IPS-18a (cell line): ENCODE data around the gene PRDM8.

ENCODE experiments used
- H3K27ac ChIP-seq: one replicate; pipeline ENCODE4 v1.5.1; 2013; ENCODE audit warnings: low read length
- H3K27me3 ChIP-seq: one replicate; pipeline ENCODE4 v1.6.1; 2013; ENCODE audit warnings: mild to moderate bottlenecking, low read length; ENCODE audit not compliant: control insufficient read depth, insufficient read depth
- H3K36me3 ChIP-seq: one replicate; pipeline ENCODE4 v1.6.1; 2013; ENCODE audit warnings: low read depth, low read length; ENCODE audit not compliant: control insufficient read depth
- H3K4me1 ChIP-seq: one replicate; pipeline ENCODE4 v1.6.1; 2013; ENCODE audit warnings: low read depth, low read length; ENCODE audit not compliant: control insufficient read depth
- H3K4me3 ChIP-seq: one replicate; pipeline ENCODE4 v1.5.1; 2013; ENCODE audit warnings: low read length
- H3K9ac ChIP-seq: one replicate; pipeline ENCODE4 v1.6.1; 2013; ENCODE audit warnings: mild to moderate bottlenecking, low read length, moderate library complexity
- H3K9me3 ChIP-seq: one replicate; pipeline ENCODE4 v1.6.1; 2013; ENCODE audit warnings: low read depth, low read length; ENCODE audit not compliant: control insufficient read depth

PRDM8 gene

GRCh38 chr4:80195441-80196140 is 1.7 kb upstream of the PRDM8 start:
- peaks cover 13% of the 10 kb centered on the region for H3K4me1 ChIP-seq
- no peak overlapping the region for H3K27ac ChIP-seq
- H3K4me3 ChIP-seq, result no peak overlapping the region
- H3K9ac ChIP-seq, result no peak overlapping the region
- peaks cover 100% of the 10 kb centered on the region for H3K27me3 ChIP-seq
- H3K9me3 ChIP-seq, result no peaks in the 10 kb centered on the region
- H3K36me3 ChIP-seq, result no peaks in the 10 kb centered on the region

DNA sequence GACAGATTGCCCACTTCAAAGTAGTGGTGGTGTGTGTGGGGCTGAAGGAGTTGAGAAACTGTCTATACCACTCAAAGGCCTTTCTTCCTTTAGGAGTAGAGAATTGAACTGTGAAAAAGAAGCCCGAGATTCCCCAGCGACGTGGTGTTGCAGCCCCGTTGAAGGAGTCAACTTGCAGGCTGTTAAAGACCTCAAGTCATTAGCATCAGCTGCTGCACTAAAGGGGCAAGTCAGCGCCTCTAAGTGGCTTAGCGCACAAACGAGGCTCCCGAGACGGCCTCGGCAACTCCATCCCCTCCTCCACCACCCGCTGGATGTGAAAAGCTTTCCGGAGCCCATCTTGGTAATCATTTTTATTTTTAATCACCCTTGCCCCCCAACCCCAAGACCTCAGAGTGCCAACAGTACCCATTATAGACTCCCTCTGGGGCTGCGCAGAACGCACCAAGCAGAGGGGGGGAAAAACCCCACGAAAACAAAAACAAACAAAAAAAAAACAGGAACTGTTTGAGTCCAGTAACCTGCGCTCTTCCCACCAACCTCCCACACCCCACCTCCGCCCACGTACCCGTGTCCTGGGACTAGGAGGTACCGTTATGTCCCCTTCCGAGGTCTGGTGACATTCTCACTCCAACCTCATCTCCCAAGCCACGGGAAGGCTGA is 913 bp upstream of the PRDM8 start:
- Histone ChIP-seq H3K27ac (no peak overlapping the region), H3K27me3 (peaks cover 100% of the 10 kb centered on the region), H3K9me3 (no peaks in the 10 kb centered on the region), H3K4me1 (peaks cover 12% of the 10 kb centered on the region), H3K36me3 (no peaks in the 10 kb centered on the region), H3K4me3 (no peak overlapping the region), H3K9ac (no peak overlapping the region)

DNA sequence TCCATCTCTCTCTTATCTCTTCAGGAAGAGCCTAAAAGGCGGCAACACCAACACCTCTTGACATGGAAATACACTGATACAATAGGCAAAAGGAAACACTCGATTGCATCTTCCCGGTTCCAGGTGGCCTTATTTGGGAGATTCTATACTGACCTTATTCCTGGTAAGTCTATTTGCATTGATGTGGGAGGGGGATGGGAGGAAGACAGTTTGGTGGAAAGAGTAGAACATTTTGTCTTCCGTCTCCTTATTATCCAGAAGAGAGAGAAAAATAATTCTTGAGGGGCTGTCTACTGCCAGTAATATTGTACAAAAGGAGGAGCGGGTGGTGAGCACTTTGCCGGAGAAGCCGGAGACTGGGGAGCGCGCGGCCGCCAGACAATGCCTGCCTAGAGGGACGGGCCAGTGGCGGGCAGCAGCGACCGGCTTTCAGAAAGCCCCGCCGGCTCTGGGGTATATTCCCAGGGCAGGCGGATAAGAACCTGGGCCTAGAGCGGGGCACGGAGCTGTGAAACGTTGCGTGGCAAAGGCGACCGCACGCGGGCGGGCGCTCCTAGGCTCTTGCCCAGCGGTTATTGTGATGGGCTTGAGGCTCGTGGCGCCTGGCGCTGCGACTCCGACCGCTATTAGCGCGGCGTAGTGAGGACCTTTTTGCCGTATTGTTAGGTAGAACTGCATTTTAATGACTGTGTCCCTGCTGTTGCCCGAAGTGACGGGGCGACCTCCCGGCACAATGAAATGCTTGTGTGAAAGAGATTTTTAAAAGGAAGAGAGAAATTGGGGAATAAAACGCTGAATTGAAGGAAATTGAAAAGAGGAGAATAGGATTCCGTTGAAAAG is 518 bp downstream of the PRDM8 start:
- Histone ChIP-seq H3K9me3 (no peaks in the 10 kb centered on the region), H3K9ac (no peak overlapping the region), H3K4me1 (peaks cover 12% of the 10 kb centered on the region), H3K36me3 (no peaks in the 10 kb centered on the region), H3K27ac (no peak overlapping the region), H3K27me3 (peaks cover 100% of the 10 kb centered on the region), H3K4me3 (peak overlapping the region; percentile 25)

GRCh38 chr4:80198441-80198837 is 1.1 kb downstream of the PRDM8 start:
- H3K4me3 ChIP-seq, result peak overlapping the region; percentile 25
- no peak overlapping the region for H3K9ac ChIP-seq

GRCh38 chr4:80199004-80199560 is 1.8 kb downstream of the PRDM8 start:
- H3K9ac ChIP-seq, result no peak overlapping the region
- peaks cover 100% of the 10 kb centered on the region for H3K27me3 ChIP-seq
- H3K4me1 ChIP-seq, result peaks cover 12% of the 10 kb centered on the region
- H3K9me3 ChIP-seq, result no peaks in the 10 kb centered on the region
- no peaks in the 10 kb centered on the region for H3K36me3 ChIP-seq
- no peak overlapping the region for H3K27ac ChIP-seq
- no peak overlapping the region for H3K4me3 ChIP-seq

More at GRCh38 chr4:80198441-80198837, 1.1 kb downstream of the PRDM8 start:
- Histone ChIP-seq H3K36me3 (no peaks in the 10 kb centered on the region), H3K27ac (no peak overlapping the region), H3K27me3 (peaks cover 100% of the 10 kb centered on the region), H3K4me1 (peaks cover 12% of the 10 kb centered on the region), H3K9me3 (no peaks in the 10 kb centered on the region)

DNA sequence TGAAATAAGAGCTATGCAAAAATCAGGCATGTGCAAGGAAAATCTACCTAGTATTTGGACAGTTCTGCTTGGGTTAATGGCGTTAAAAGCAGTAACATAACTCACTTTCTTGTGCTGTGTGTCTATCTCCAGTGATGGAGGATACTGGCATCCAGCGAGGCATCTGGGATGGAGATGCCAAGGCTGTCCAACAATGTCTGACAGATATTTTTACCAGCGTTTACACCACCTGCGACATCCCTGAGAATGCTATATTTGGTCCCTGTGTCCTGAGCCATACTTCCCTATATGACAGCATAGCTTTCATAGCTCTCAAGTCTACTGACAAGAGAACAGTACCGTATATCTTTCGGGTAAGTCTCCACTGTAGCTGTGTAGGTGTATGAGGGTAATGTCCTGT is 2.6 kb downstream of the PRDM8 start:
- peaks cover 16% of the 10 kb centered on the region for H3K4me1 ChIP-seq
- no peak overlapping the region for H3K9ac ChIP-seq
- H3K9me3 ChIP-seq, result no peaks in the 10 kb centered on the region
- H3K27ac ChIP-seq, result no peak overlapping the region
- H3K36me3 ChIP-seq, result no peaks in the 10 kb centered on the region
- no peak overlapping the region for H3K4me3 ChIP-seq
- peaks cover 100% of the 10 kb centered on the region for H3K27me3 ChIP-seq

DNA sequence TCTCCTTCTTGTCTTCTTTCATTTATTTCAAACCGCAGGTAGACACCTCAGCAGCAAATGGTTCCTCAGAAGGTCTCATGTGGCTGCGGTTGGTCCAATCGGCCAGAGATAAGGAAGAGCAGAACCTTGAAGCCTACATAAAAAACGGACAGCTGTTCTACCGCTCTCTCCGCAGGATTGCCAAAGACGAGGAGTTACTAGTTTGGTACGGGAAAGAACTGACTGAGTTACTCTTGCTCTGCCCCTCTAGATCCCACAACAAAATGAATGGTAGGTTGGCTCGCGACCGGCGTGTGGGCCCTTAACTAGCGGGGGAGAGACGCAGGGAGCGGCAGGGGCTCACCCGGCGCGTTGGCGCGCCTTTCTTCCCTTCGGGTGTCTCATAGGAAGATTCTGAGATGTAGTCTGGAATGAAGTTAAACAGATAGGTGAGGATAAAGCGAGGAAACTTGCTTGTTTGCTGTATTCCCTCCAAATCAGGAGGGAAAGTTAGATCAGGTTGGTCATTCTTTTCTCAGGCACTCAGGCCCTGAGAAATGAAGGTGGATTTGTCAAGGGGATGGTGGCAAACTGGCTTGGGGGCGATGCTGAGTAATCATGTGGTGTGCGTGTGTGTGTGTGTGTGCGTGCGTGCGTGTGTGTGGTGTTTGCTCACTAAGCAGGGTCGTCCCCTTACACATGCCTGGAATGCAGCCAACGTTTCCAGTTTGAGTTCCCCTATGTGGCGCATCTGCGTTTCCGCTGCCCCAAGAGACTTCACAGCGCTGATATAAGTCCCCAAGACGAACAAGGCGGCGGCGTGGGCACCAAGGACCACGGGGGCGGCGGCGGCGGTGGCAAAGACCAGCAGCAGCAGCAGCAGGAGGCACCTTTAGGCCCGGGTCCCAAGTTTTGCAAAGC is 4.2 kb downstream of the PRDM8 start:
- Histone ChIP-seq H3K27me3 (peaks cover 100% of the 10 kb centered on the region), H3K27ac (no peak overlapping the region), H3K9ac (no peak overlapping the region), H3K4me3 (peak overlapping the region; percentile 38), H3K9me3 (no peaks in the 10 kb centered on the region), H3K4me1 (peaks cover 15% of the 10 kb centered on the region), H3K36me3 (no peaks in the 10 kb centered on the region)

DNA sequence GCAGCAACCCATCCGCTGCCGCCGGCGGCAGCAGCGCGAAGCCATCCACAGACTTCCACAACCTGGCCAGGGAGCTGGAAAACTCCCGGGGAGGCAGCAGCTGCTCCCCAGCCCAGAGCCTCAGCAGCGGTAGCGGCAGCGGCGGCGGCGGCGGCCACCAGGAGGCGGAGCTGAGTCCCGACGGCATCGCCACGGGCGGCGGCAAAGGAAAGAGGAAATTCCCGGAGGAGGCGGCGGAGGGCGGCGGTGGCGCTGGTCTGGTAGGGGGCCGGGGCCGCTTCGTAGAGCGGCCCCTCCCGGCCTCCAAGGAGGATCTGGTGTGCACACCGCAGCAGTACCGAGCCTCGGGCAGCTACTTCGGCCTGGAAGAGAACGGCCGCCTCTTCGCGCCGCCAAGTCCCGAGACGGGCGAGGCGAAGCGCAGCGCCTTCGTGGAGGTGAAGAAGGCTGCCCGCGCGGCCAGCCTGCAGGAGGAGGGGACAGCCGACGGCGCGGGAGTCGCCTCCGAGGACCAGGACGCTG is 4.9 kb downstream of the PRDM8 start:
- Histone ChIP-seq H3K27ac (no peak overlapping the region), H3K4me1 (peaks cover 10% of the 10 kb centered on the region), H3K9me3 (no peaks in the 10 kb centered on the region), H3K9ac (no peak overlapping the region), H3K27me3 (peaks cover 100% of the 10 kb centered on the region), H3K36me3 (no peaks in the 10 kb centered on the region), H3K4me3 (peak overlapping the region; percentile 38)

DNA sequence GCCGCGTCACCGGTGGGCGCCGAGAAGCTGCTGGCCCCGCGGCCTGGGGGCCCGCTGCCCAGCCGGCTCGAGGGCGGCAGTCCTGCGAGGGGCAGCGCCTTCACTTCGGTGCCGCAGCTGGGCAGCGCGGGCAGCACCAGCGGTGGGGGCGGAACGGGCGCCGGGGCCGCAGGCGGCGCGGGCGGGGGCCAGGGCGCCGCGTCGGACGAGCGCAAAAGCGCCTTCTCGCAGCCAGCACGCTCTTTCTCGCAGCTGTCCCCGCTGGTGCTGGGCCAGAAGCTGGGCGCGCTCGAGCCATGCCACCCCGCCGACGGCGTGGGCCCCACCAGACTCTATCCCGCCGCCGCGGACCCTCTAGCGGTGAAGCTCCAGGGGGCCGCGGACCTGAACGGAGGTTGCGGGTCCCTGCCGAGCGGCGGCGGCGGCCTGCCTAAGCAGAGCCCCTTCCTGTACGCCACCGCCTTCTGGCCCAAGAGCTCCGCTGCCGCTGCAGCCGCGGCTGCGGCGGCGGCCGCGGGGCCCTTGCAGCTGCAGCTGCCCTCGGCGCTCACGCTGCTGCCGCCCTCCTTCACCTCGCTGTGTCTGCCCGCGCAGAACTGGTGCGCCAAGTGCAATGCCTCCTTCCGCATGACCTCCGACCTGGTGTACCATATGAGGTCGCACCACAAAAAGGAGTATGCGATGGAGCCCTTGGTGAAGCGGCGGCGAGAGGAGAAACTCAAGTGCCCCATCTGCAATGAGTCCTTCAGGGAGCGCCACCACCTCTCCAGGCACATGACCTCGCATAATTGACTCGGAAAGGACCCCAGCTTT is 5.6 kb downstream of the PRDM8 start:
- Histone ChIP-seq H3K9ac (no peak overlapping the region), H3K27me3 (peaks cover 100% of the 10 kb centered on the region), H3K9me3 (no peaks in the 10 kb centered on the region), H3K36me3 (no peaks in the 10 kb centered on the region), H3K27ac (no peak overlapping the region), H3K4me3 (peak overlapping the region; percentile 31), H3K4me1 (peaks cover 5% of the 10 kb centered on the region)

- H3K4me1 ChIP-seq, result peaks cover 4% of the 10 kb centered on the region
- peaks cover 100% of the 10 kb centered on the region for H3K27me3 ChIP-seq
- no peak overlapping the region for H3K9ac ChIP-seq
- no peak overlapping the region for H3K27ac ChIP-seq
- no peak overlapping the region for H3K4me3 ChIP-seq
- H3K36me3 ChIP-seq, result no peaks in the 10 kb centered on the region
- no peaks in the 10 kb centered on the region for H3K9me3 ChIP-seq
Measured at GRCh38 chr4:80204433-80205011, 7.2 kb downstream of the PRDM8 start.
